Hippocampal formation (tissue), 2 donors: ENCODE results near the gene USE1.
"Not testable (repeated sequence)": the region's sequence is repeated elsewhere in the genome, so short reads cannot be mapped to it uniquely, and the experiment has no call there.

ENCODE experiments used
- DNase-seq, 2 donors: peaks; one replicate each; lab custom pipeline; 2025; lab: John Stamatoyannopoulos, UW

The USE1 gene

GRCh38 chr19:17215127-17215971, at the start of gene USE1:
TSS of gene USE1 (plus strand) at chr19:17215357. CDS start at chr19:17215406, 49 bp downstream.
- DNase-seq: peak; percentile 87 to 88

GRCh38 chr19:17165715-17166114, 49.4 kb upstream of the USE1 start:
- DNase-seq: no peak

GRCh38 chr19:17170538-17171297, 44.4 kb upstream of the USE1 start:
- no peak for DNase-seq

- no peak for DNase-seq
Measured at GRCh38 chr19:17171874-17172273, 43.3 kb upstream of the USE1 start.

- no peak for DNase-seq
Measured at GRCh38 chr19:17172624-17173345, 42.4 kb upstream of the USE1 start.

- DNase-seq: no peak
Measured at GRCh38 chr19:17178291-17178690, 36.9 kb upstream of the USE1 start.

GRCh38 chr19:17180997-17181702, 34.0 kb upstream of the USE1 start:
- DNase-seq: no peak

GRCh38 chr19:17183271-17183761, 31.8 kb upstream of the USE1 start:
- DNase-seq: no peak

- peak in 1 of 2 donors; percentile 7 for DNase-seq
Measured at GRCh38 chr19:17183858-17184321, 31.3 kb upstream of the USE1 start.

GRCh38 chr19:17184371-17184841, 30.8 kb upstream of the USE1 start:
- DNase-seq: no peak

- no peak for DNase-seq
Measured at GRCh38 chr19:17185590-17185989, 29.6 kb upstream of the USE1 start.

GRCh38 chr19:17191736-17192135, 23.4 kb upstream of the USE1 start:
- not testable (repeated sequence) for DNase-seq

GRCh38 chr19:17192751-17193150, 22.4 kb upstream of the USE1 start:
- DNase-seq: no peak

- DNase-seq: no peak
Measured at GRCh38 chr19:17194608-17195007, 20.5 kb upstream of the USE1 start.

GRCh38 chr19:17195106-17195505, 20.1 kb upstream of the USE1 start:
- DNase-seq: no peak

GRCh38 chr19:17196610-17197009, 18.5 kb upstream of the USE1 start:
- DNase-seq: no peak

GRCh38 chr19:17197666-17198065, 17.5 kb upstream of the USE1 start:
- DNase-seq: no peak

- DNase-seq: no peak
Measured at GRCh38 chr19:17200408-17201079, 14.6 kb upstream of the USE1 start.

GRCh38 chr19:17202249-17202648, 12.9 kb upstream of the USE1 start:
- DNase-seq: no peak

- DNase-seq: no peak
Measured at GRCh38 chr19:17202713-17203112, 12.4 kb upstream of the USE1 start.
